VCaP (cell line): ENCODE results near the gene HDAC4.

Experiments
- H3K27ac ChIP-seq: fragments of 450-650 bp; 2 replicates; pipeline ENCODE4 v1.5.1; 2017
- CTCF ChIP-seq: fragments of 450-650 bp; conservative IDR thresholded peaks from 2 replicates; pipeline ENCODE4 v1.5.1; 2017; ENCODE audit warnings: mild to moderate bottlenecking, moderate library complexity

The HDAC4 gene

GRCh38 chr2:239138610-239139009 lies 262.2 kb downstream of the HDAC4 start:
- TF ChIP-seq CTCF, result no peak

GRCh38 chr2:239137898-239138283 lies 262.9 kb downstream of the HDAC4 start:
- no peak for TF ChIP-seq CTCF
- no peak overlapping the region for H3K27ac ChIP-seq

More at GRCh38 chr2:239138610-239139009, 262.2 kb downstream of the HDAC4 start:
- H3K27ac ChIP-seq, result no peak overlapping the region

- H3K27ac ChIP-seq, result no peak overlapping the region
- TF ChIP-seq CTCF, result no peak
Measured at GRCh38 chr2:239137165-239137897, 263.5 kb downstream of the HDAC4 start.

GRCh38 chr2:239136762-239137161 lies 264.1 kb downstream of the HDAC4 start:
- H3K27ac ChIP-seq, result no peak overlapping the region
- no peak for TF ChIP-seq CTCF

- no peak for TF ChIP-seq CTCF
Measured at GRCh38 chr2:239136203-239136602, 264.6 kb downstream of the HDAC4 start.

GRCh38 chr2:239135531-239135930 lies 265.3 kb downstream of the HDAC4 start:
- H3K27ac ChIP-seq, result no peak overlapping the region
- TF ChIP-seq CTCF, result no peak

More at GRCh38 chr2:239136203-239136602, 264.6 kb downstream of the HDAC4 start:
- H3K27ac ChIP-seq, result no peak overlapping the region

- H3K27ac ChIP-seq, result no peak overlapping the region
- TF ChIP-seq CTCF, result no peak
Measured at GRCh38 chr2:239133945-239134570, 266.8 kb downstream of the HDAC4 start.
